ENCODE data around the gene KIF4B. TPM values are rescaled to one million over a fixed set of nuclear protein-coding genes. Genes with fewer than 3 reads are reported as not detected.

KIF4B gene
- total RNA-seq, 1 donor from 2014 or later = not detected

DNA sequence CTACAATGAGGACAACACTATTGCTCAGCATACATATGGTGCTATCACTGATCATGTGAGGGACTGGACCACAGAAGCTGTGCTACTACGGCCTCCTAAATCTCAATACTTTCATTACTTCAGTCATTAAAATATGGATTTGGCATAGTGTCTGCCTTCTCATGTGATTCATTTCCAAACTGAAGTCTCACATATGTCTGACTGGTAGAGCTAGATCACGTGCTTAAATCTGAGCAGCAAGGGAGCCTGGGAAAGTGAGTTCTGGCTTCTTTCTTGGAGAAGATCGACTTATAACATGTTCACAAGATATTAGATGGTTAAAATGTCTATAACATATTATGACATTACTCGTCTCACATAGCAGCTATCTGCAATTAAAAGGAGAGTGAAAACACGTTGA is 8.3 kb downstream of the KIF4B start:
- Mint-ChIP-seq H3K9me3 (ENCODE audit: unreplicated experiment) (no peaks in the 10 kb centered on the region), H3K27me3 (ENCODE audit: unreplicated experiment) (peaks cover 12% of the 10 kb centered on the region), H3K4me1 (ENCODE audit: unreplicated experiment) (no peaks in the 10 kb centered on the region), H3K4me3 (ENCODE audit: unreplicated experiment) (no peak overlapping the region), H3K36me3 (ENCODE audit: unreplicated experiment) (no peaks in the 10 kb centered on the region), H3K27ac (ENCODE audit: unreplicated experiment) (no peak overlapping the region)
- TF ChIP-seq, protein P1, sequence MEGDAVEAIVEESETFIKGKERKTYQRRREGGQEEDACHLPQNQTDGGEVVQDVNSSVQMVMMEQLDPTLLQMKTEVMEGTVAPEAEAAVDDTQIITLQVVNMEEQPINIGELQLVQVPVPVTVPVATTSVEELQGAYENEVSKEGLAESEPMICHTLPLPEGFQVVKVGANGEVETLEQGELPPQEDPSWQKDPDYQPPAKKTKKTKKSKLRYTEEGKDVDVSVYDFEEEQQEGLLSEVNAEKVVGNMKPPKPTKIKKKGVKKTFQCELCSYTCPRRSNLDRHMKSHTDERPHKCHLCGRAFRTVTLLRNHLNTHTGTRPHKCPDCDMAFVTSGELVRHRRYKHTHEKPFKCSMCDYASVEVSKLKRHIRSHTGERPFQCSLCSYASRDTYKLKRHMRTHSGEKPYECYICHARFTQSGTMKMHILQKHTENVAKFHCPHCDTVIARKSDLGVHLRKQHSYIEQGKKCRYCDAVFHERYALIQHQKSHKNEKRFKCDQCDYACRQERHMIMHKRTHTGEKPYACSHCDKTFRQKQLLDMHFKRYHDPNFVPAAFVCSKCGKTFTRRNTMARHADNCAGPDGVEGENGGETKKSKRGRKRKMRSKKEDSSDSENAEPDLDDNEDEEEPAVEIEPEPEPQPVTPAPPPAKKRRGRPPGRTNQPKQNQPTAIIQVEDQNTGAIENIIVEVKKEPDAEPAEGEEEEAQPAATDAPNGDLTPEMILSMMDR (IDR thresholded peaks at IDR 0.05) = no peak
- no peak for DNase-seq (ENCODE audit: extremely low spot score, unreplicated experiment)

DNA sequence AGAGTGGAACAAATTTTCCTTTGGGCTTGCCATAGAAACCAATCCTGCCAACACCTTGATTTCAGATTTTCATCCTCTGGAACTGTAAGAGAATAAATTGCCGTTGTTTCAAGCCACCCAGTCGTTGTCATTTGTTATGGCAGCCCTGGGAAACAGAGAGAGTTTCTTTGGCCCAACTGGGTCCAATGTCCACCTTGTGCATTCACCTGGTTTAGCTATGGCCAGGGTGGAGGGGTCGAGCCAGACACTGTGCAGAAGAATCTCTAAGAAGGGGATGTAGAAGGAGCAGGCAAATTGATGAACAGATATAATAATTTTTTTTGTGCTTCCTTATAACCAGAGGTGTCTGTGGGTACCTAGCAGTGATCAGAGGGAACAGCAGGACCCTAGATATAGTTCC is 9.8 kb downstream of the KIF4B start:
- Mint-ChIP-seq H3K36me3 (ENCODE audit: unreplicated experiment) (no peaks in the 10 kb centered on the region), H3K27me3 (ENCODE audit: unreplicated experiment) (peaks cover 12% of the 10 kb centered on the region), H3K27ac (ENCODE audit: unreplicated experiment) (no peak overlapping the region), H3K4me3 (ENCODE audit: unreplicated experiment) (no peak overlapping the region), H3K4me1 (ENCODE audit: unreplicated experiment) (no peaks in the 10 kb centered on the region), H3K9me3 (ENCODE audit: unreplicated experiment) (peaks cover 6% of the 10 kb centered on the region)
- TF ChIP-seq, protein P1 (IDR thresholded peaks at IDR 0.05) = no peak
- DNase-seq (ENCODE audit: extremely low spot score, unreplicated experiment) = no peak

DNA sequence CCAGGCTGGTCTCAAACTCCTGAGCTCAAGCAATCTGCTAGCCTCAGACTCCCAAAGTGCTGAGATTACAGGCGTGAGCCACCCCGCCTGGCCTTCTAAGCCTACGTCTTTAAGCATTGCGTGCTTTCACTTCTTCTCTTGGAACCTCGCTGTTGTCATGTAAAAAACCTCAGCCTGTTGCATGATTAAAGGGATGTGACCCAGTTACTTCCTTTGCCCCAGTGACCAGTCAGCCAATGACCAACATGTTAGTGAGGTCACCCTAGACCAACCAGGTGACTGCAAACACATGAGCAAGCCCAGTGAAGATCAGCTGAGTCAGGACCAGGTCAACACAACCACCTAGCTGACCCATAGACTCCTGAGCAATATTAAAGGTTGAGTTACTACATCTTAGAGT is 10.5 kb downstream of the KIF4B start:
- no peak overlapping the region for H3K4me3 Mint-ChIP-seq (ENCODE audit: unreplicated experiment)
- TF ChIP-seq, protein P1 (IDR thresholded peaks at IDR 0.05) = no peak
- no peaks in the 10 kb centered on the region for H3K4me1 Mint-ChIP-seq (ENCODE audit: unreplicated experiment)
- H3K36me3 Mint-ChIP-seq (ENCODE audit: unreplicated experiment) = no peaks in the 10 kb centered on the region
- no peak for DNase-seq (ENCODE audit: extremely low spot score, unreplicated experiment)
- no peak overlapping the region for H3K27ac Mint-ChIP-seq (ENCODE audit: unreplicated experiment)
- peaks cover 9% of the 10 kb centered on the region for H3K9me3 Mint-ChIP-seq (ENCODE audit: unreplicated experiment)
- H3K27me3 Mint-ChIP-seq (ENCODE audit: unreplicated experiment) = peaks cover 12% of the 10 kb centered on the region

DNA sequence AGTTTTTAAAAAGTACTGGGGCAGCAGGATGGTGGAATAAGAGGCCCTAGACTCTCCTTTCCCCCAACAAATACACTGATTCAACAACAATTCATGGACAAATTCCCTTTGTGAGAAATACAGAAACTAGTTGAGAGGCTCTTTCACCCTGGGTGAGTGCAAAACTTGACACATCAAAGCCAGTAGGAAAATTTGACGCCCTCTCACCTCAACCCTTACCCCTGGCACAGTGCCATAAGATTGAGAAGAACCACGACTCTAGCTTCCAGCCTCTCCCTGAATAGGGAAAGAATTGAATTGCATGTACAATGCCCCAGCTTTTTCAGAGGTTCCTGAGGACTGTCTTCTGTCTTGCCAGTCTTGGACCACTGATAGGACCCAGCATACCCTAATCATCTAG is 12.3 kb downstream of the KIF4B start:
- no peak overlapping the region for H3K27ac Mint-ChIP-seq (ENCODE audit: unreplicated experiment)
- H3K9me3 Mint-ChIP-seq (ENCODE audit: unreplicated experiment) = peaks cover 9% of the 10 kb centered on the region
- no peaks in the 10 kb centered on the region for H3K36me3 Mint-ChIP-seq (ENCODE audit: unreplicated experiment)
- TF ChIP-seq, protein P1 (IDR thresholded peaks at IDR 0.05) = no peak
- H3K4me3 Mint-ChIP-seq (ENCODE audit: unreplicated experiment) = no peak overlapping the region
- no peaks in the 10 kb centered on the region for H3K4me1 Mint-ChIP-seq (ENCODE audit: unreplicated experiment)
- DNase-seq (ENCODE audit: extremely low spot score, unreplicated experiment) = no peak
- peaks cover 12% of the 10 kb centered on the region for H3K27me3 Mint-ChIP-seq (ENCODE audit: unreplicated experiment)

DNA sequence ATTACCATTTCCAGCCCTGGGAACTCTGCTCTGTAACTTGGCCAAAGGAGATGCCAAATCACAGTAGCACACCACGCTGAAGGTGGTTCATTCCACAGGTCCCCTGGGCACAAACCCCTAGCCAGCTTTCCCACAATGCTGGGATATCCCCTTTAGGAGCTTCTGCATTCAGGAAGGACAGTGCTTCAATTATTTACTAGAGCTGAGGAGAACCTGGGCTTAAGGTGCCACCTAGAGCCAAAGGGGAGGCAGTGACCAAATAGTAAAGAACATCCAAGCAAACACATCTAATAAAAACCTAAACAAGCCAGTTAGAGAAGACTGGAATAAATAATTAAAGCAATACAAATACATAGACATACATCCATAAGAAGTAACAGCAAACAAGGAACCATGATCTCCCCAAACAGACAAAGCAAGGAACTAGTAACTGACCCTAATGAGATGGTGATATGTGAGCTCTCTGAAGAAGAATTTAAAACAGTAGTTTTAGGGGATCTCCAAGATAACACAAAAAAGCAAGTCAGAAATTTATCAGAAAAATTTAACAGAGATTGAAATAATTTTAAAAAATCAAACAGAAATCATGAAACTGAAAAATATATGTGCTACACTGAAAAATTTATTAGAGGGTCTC is 14.6 kb downstream of the KIF4B start:
- Mint-ChIP-seq H3K9me3 (ENCODE audit: unreplicated experiment) (peaks cover 9% of the 10 kb centered on the region), H3K4me3 (ENCODE audit: unreplicated experiment) (no peak overlapping the region), H3K27ac (ENCODE audit: unreplicated experiment) (no peak overlapping the region), H3K27me3 (ENCODE audit: unreplicated experiment) (peaks cover 12% of the 10 kb centered on the region), H3K4me1 (ENCODE audit: unreplicated experiment) (no peaks in the 10 kb centered on the region), H3K36me3 (ENCODE audit: unreplicated experiment) (no peaks in the 10 kb centered on the region)
- TF ChIP-seq, protein P1 (IDR thresholded peaks at IDR 0.05) = no peak
- DNase-seq (ENCODE audit: extremely low spot score, unreplicated experiment) = no peak
